A673 (cell line): ENCODE data around the gene C1orf74. TPM values are rescaled to one million over a fixed set of nuclear protein-coding genes. Genes with fewer than 3 reads are reported as not detected.
A peak's percentile ranks its signal among the peaks of the same experiment; 100 is the strongest.

Experiments used
- BruUV-seq: library from RNA; stranded (reverse); fragments of 400-500 nt; replicated peaks from 2 replicates; lab custom pipeline; 2021; lab: Mats Ljungman, UMichigan
- CTCF ChIA-PET: fragments of 300-600 bp; sonication (Branson Sonifier 250); formaldehyde crosslinking; loops from one replicate; lab custom pipeline; 2022; ENCODE audit warnings: antibody characterized with exemption; lab: Charles Lee
- POLR2A ChIA-PET: fragments of 300-600 bp; sonication (Branson Sonifier 250); formaldehyde crosslinking; loops from one replicate; lab custom pipeline; 2022; ENCODE audit warnings: antibody characterized with exemption; ENCODE audit not compliant: low non-redundant PET; lab: Charles Lee
- DNase-seq: peaks from one replicate; pipeline ENCODE4 v3.0.0-alpha.2; 2015; ENCODE audit warnings: low spot score
- H3K27ac ChIP-seq: fragments of 200-600 bp; sonication (generic); 2 replicates; pipeline ENCODE4 v1.5.1; 2016; ENCODE audit warnings: mixed run types, low read depth, mild to moderate bottlenecking, mixed read lengths, antibody characterized with exemption, low read length; ENCODE audit not compliant: poor library complexity, severe bottlenecking
- H3K27me3 ChIP-seq: fragments of 200-600 bp; sonication (generic); replicated peaks from 2 replicates; pipeline ENCODE4 v1.6.1; 2017; ENCODE audit warnings: mixed run types, low read depth, mild to moderate bottlenecking, mixed read lengths, antibody characterized with exemption, low read length; ENCODE audit not compliant: insufficient read depth, poor library complexity
- H3K36me3 ChIP-seq: fragments of 200-600 bp; sonication (generic); 2 replicates; pipeline ENCODE4 v1.6.1; 2016; ENCODE audit warnings: mixed run types, mild to moderate bottlenecking, mixed read lengths, antibody characterized with exemption, low read length; ENCODE audit not compliant: insufficient read depth, poor library complexity, severe bottlenecking
- H3K4me1 ChIP-seq: fragments of 200-600 bp; sonication (generic); 2 replicates; pipeline ENCODE4 v1.6.1; 2017; ENCODE audit warnings: mixed run types, mild to moderate bottlenecking, mixed read lengths, antibody characterized with exemption, low read length; ENCODE audit not compliant: insufficient read depth, poor library complexity, severe bottlenecking
- H3K4me3 ChIP-seq: fragments of 200-600 bp; sonication (generic); 2 replicates; pipeline ENCODE4 v1.5.1; 2016; ENCODE audit warnings: low read depth, mixed run types, mild to moderate bottlenecking, mixed read lengths, low read length; ENCODE audit not compliant: poor library complexity, severe bottlenecking
- H3K9me3 ChIP-seq: fragments of 200-600 bp; sonication (generic); 2 replicates; pipeline ENCODE4 v1.6.1; 2016; ENCODE audit warnings: mixed run types, low read depth, mild to moderate bottlenecking, mixed read lengths, antibody characterized with exemption, low read length; ENCODE audit not compliant: poor library complexity, severe bottlenecking
- CTCF ChIP-seq: fragments of 300-800, 200-600 bp; sonication (generic); conservative IDR thresholded peaks from 2 replicates; pipeline ENCODE4 v1.5.1; 2017; ENCODE audit warnings: low read depth, mild to moderate bottlenecking, antibody characterized with exemption, low read length, moderate library complexity, mixed read lengths
- EZH2 ChIP-seq: fragments of 200-600 bp; sonication (generic); IDR thresholded peaks from 2 replicates; pipeline ENCODE4 v1.6.1; 2017; ENCODE audit warnings: borderline replicate concordance, low read depth, mild to moderate bottlenecking, mixed read lengths, antibody characterized with exemption, low read length; ENCODE audit not compliant: poor library complexity, severe bottlenecking
- intact Hi-C: fragments of 100-400 bp; cut with micrococcal nuclease; formaldehyde crosslinking; loops from one replicate; pipeline ENCODE4 v1.10.0; 2022; ENCODE audit not compliant: unreplicated experiment
- total RNA-seq: library from RNA; stranded (reverse); gene quantifications from 2 replicates; pipeline ENCODE4 v1.2.3, GENCODE V29; 2021

Gene C1orf74
- total RNA-seq, 1 experiment from 2014 or later = 4.2 TPM

DNA sequence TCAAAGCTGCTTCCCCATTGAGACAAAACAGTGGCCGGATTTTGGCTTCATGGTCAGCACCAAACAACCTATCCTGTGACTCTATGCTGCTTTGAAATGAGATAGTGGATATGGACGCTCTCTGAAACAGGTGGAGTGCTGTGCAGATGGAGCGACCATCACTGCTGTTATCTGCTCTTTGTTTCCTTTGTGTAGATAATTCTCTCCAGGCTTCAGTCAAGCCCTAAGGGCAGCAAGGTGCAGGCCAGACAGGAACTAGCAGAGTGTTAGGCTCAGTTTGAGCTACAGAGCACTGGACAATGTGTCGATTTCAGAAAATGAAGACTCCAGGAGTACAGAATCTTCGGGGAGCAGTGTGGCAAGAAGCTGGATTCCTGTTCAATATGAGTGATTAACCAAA lies 26.4 kb upstream of the C1orf74 start:
- no TSS peak for BruUV-seq
- intact Hi-C loops = no loop called here
- ChIA-PET POLR2A (no interaction called here), CTCF (no interaction called here)
- no peak overlapping the region for H3K27ac ChIP-seq
- H3K27me3 ChIP-seq = no peaks in the 10 kb centered on the region
- TF ChIP-seq EZH2 (no peak), CTCF (no peak)
- H3K4me3 ChIP-seq = no peak overlapping the region
- no peaks in the 10 kb centered on the region for H3K9me3 ChIP-seq
- H3K4me1 ChIP-seq = peaks cover 6% of the 10 kb centered on the region
- H3K36me3 ChIP-seq = no peaks in the 10 kb centered on the region
- no peak for DNase-seq

DNA sequence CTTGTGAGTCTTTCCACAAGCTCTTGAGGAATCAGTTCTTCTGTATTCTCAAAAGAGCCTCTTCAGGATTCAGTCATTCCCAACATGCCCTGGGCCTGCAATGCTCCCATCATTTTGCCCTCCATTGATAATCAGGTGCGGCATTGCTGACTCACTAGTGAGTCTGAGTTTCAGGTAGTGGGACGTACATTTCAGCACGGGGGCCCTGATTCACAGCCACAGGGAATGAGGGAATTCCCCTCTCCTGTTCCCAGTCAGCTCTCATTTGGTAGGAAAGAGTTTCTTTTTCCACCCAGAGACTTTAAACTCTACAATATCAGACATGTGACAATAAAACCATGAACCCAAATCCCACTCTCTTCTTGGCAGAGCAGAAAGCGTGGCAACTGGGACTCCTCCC lies 25.3 kb upstream of the C1orf74 start:
- Histone ChIP-seq H3K27me3 (no peaks in the 10 kb centered on the region), H3K4me3 (no peak overlapping the region), H3K36me3 (no peaks in the 10 kb centered on the region), H3K4me1 (peaks cover 7% of the 10 kb centered on the region), H3K27ac (no peak overlapping the region), H3K9me3 (no peaks in the 10 kb centered on the region)
- intact Hi-C loops = no loop called here
- no peak for DNase-seq
- ChIA-PET CTCF (no interaction called here), POLR2A (no interaction called here)
- no TSS peak for BruUV-seq
- no peak for TF ChIP-seq CTCF
- TF ChIP-seq EZH2 = no peak

- H3K4me3 ChIP-seq = no peak overlapping the region
- BruUV-seq = no TSS peak
- POLR2A ChIA-PET = no interaction called here
These were observed 23.8 kb upstream of the C1orf74 start for GRCh38 chr1:209808059-209808581.

More at GRCh38 chr1:209808059-209808581, 23.8 kb upstream of the C1orf74 start:
- H3K9me3 ChIP-seq = no peaks in the 10 kb centered on the region
- H3K4me1 ChIP-seq = peaks cover 7% of the 10 kb centered on the region
- peak; percentile 21 for DNase-seq
- TF ChIP-seq CTCF = no peak
- CTCF ChIA-PET = no interaction called here
- no peak overlapping the region for H3K27ac ChIP-seq
- H3K36me3 ChIP-seq = no peaks in the 10 kb centered on the region
- H3K27me3 ChIP-seq = no peaks in the 10 kb centered on the region
- intact Hi-C loops = no loop called here
